ENCODE results near the gene KLHDC7B. TPM values are rescaled to one million over a fixed set of nuclear protein-coding genes. Genes with fewer than 3 reads are reported as not detected.
"Not testable (repeated sequence)": the region's sequence is repeated elsewhere in the genome, so short reads cannot be mapped to it uniquely, and the experiment has no call there.

KLHDC7B gene
- total RNA-seq, 1 experiment from 2014 or later, result 1.8 TPM

DNA sequence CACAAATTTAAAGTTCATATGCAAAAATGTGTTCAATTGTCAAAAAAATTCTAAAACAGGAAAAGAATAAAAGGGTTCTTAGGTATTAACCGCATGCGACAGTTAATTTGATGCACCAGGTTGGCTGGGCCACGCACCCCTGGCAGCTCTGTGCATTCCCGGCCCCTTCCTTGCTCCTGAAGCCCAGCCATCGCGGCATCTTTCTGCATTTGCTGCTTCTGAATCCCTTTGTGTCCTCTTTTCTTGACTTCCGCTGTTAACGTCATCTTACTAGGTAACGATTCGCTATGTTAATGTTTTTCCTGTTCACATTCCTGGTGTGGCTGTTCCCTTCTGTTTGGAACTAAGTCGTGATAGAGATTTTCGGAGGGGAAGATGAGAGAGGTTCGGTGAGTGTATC, 7.9 kb upstream of the KLHDC7B start:
- ATAC-seq, result no peak
- Histone ChIP-seq H3K36me3 (ENCODE audit: control insufficient read depth, insufficient read depth, low read length) (no peaks in the 10 kb centered on the region), H3K27ac (ENCODE audit: low read length) (no peak overlapping the region), H3K4me3 (ENCODE audit: low read depth in 2 of 2, low read length in 2 of 2) (no peak overlapping the region), H3K27me3 (ENCODE audit: control insufficient read depth, insufficient read depth, low read length) (no peaks in the 10 kb centered on the region), H3K4me1 (ENCODE audit: control insufficient read depth, insufficient read depth, low read length) (peaks cover 3% of the 10 kb centered on the region; the same call in 1 of the 2 replicates), H3K9me3 (ENCODE audit: control insufficient read depth, insufficient read depth, low read depth, low read length) (no peaks in the 10 kb centered on the region)
- ChIA-PET POLR2A (no interaction called here), CTCF (no interaction called here)
- no TSS peak for BruUV-seq (replicated peaks)
- in situ Hi-C loops (cut with HindIII; ENCODE audit: low pct_unique_long_range_greater_than_20kb, low sequenced_read_pairs) (no loop called here), intact Hi-C loops (cut with micrococcal nuclease; ENCODE audit: unreplicated experiment) (no loop called here)
- TF ChIP-seq, protein P1, sequence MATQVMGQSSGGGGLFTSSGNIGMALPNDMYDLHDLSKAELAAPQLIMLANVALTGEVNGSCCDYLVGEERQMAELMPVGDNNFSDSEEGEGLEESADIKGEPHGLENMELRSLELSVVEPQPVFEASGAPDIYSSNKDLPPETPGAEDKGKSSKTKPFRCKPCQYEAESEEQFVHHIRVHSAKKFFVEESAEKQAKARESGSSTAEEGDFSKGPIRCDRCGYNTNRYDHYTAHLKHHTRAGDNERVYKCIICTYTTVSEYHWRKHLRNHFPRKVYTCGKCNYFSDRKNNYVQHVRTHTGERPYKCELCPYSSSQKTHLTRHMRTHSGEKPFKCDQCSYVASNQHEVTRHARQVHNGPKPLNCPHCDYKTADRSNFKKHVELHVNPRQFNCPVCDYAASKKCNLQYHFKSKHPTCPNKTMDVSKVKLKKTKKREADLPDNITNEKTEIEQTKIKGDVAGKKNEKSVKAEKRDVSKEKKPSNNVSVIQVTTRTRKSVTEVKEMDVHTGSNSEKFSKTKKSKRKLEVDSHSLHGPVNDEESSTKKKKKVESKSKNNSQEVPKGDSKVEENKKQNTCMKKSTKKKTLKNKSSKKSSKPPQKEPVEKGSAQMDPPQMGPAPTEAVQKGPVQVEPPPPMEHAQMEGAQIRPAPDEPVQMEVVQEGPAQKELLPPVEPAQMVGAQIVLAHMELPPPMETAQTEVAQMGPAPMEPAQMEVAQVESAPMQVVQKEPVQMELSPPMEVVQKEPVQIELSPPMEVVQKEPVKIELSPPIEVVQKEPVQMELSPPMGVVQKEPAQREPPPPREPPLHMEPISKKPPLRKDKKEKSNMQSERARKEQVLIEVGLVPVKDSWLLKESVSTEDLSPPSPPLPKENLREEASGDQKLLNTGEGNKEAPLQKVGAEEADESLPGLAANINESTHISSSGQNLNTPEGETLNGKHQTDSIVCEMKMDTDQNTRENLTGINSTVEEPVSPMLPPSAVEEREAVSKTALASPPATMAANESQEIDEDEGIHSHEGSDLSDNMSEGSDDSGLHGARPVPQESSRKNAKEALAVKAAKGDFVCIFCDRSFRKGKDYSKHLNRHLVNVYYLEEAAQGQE (IDR thresholded peaks at IDR 0.05; ENCODE audit: insufficient read depth in 1 of 2, low read depth in 2 of 2, low read length in 1 of 2), result no peak
- TF ChIP-seq TCF7L2 (IDR thresholded peaks at IDR 0.05; ENCODE audit: low read depth, low read length) (no peak), POLR2AphosphoS5 (IDR thresholded peaks at IDR 0.05; ENCODE audit: low read depth, low read length) (no peak), SIN3A (IDR thresholded peaks at IDR 0.05; ENCODE audit: borderline replicate concordance, insufficient read depth, low read depth, low read length) (no peak)
- TF ChIP-seq, protein P2, sequence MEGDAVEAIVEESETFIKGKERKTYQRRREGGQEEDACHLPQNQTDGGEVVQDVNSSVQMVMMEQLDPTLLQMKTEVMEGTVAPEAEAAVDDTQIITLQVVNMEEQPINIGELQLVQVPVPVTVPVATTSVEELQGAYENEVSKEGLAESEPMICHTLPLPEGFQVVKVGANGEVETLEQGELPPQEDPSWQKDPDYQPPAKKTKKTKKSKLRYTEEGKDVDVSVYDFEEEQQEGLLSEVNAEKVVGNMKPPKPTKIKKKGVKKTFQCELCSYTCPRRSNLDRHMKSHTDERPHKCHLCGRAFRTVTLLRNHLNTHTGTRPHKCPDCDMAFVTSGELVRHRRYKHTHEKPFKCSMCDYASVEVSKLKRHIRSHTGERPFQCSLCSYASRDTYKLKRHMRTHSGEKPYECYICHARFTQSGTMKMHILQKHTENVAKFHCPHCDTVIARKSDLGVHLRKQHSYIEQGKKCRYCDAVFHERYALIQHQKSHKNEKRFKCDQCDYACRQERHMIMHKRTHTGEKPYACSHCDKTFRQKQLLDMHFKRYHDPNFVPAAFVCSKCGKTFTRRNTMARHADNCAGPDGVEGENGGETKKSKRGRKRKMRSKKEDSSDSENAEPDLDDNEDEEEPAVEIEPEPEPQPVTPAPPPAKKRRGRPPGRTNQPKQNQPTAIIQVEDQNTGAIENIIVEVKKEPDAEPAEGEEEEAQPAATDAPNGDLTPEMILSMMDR (IDR thresholded peaks at IDR 0.05), result no peak
- no peak for DNase-seq (ENCODE audit: low read depth, low spot score)

DNA sequence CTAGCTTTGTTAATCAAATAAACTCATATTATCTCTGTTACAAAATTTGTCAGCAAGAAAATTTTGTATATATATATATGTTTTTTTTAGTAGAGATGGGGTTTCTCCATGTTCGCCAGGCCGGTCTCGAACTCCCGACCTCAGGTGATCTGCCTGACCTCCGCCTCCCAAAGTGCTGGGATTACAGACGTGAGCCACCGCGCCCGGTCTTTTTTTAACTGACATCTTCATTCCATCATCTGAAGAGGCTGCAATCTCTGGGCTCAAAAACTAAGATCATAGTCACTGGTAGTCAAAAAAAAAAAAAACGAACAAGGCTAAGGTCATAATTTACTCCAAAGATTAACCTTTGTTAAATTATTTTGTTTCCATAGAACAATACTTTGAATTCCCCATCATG, 5.3 kb upstream of the KLHDC7B start:
- no TSS peak for BruUV-seq (replicated peaks)
- Histone ChIP-seq H3K4me3 (ENCODE audit: low read depth in 2 of 2, low read length in 2 of 2) (no peak overlapping the region), H3K27me3 (ENCODE audit: control insufficient read depth, insufficient read depth, low read length) (no peaks in the 10 kb centered on the region), H3K4me1 (ENCODE audit: control insufficient read depth, insufficient read depth, low read length) (peaks cover 10% of the 10 kb centered on the region), H3K27ac (ENCODE audit: low read length) (no peak overlapping the region), H3K36me3 (ENCODE audit: control insufficient read depth, insufficient read depth, low read length) (no peaks in the 10 kb centered on the region), H3K9me3 (ENCODE audit: control insufficient read depth, insufficient read depth, low read depth, low read length) (no peaks in the 10 kb centered on the region)
- intact Hi-C loops (cut with micrococcal nuclease; ENCODE audit: unreplicated experiment) (no loop called here), in situ Hi-C loops (cut with HindIII; ENCODE audit: low pct_unique_long_range_greater_than_20kb, low sequenced_read_pairs) (no loop called here)
- DNase-seq (ENCODE audit: low read depth, low spot score) (no peak), ATAC-seq (no peak)
- ChIA-PET POLR2A (no interaction called here), CTCF (no interaction called here)
- TF ChIP-seq SIN3A (IDR thresholded peaks at IDR 0.05; ENCODE audit: borderline replicate concordance, insufficient read depth, low read depth, low read length) (no peak), TCF7L2 (IDR thresholded peaks at IDR 0.05; ENCODE audit: low read depth, low read length) (no peak), POLR2AphosphoS5 (IDR thresholded peaks at IDR 0.05; ENCODE audit: low read depth, low read length) (no peak)
- TF ChIP-seq, protein P1 (IDR thresholded peaks at IDR 0.05; ENCODE audit: insufficient read depth in 1 of 2, low read depth in 2 of 2, low read length in 1 of 2), result no peak
- TF ChIP-seq, protein P2 (IDR thresholded peaks at IDR 0.05), result no peak

DNA sequence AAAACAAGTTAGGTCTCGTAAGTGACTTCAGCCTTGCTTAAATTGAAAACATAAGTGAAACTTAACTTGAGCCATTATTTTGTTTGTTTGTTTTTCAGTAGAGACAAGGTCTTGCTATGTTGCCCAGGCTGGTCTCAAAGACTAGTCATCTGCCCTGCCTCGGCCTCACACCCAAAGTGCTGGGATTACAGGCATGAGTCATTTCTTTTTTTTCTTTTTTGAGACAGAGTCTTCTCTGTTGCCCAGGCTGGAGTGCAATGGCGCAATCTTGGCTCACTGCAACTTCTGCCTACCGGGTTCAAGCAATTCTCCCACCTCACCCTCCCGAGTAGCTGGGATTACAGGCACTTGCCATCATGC, 4.1 kb upstream of the KLHDC7B start:
- ATAC-seq; in situ Hi-C loops (cut with HindIII; ENCODE audit: low pct_unique_long_range_greater_than_20kb, low sequenced_read_pairs); DNase-seq (ENCODE audit: low read depth, low spot score); H3K4me3 ChIP-seq (ENCODE audit: low read depth in 2 of 2, low read length in 2 of 2); H3K27ac ChIP-seq (ENCODE audit: low read length); POLR2A ChIA-PET; H3K27me3 ChIP-seq (ENCODE audit: control insufficient read depth, insufficient read depth, low read length); BruUV-seq (replicated peaks); H3K9me3 ChIP-seq (ENCODE audit: control insufficient read depth, insufficient read depth, low read depth, low read length); H3K36me3 ChIP-seq (ENCODE audit: control insufficient read depth, insufficient read depth, low read length); intact Hi-C loops (cut with micrococcal nuclease; ENCODE audit: unreplicated experiment): not testable (repeated sequence)
- CTCF ChIA-PET, result interaction anchor here (0.6 kb wide), 1 partner anchor 8 kb away, joined by 3 read pairs; no protein-coding TSS in a partner anchor
- peaks cover 14% of the 10 kb centered on the region for H3K4me1 ChIP-seq (ENCODE audit: control insufficient read depth, insufficient read depth, low read length)

Measured in Panc1 (cell line).